B cell (primary cell): ENCODE measurements around the gene PLA2G3. TPM values are rescaled to one million over a fixed set of nuclear protein-coding genes. Genes with fewer than 3 reads are reported as not detected.

Source experiments
- ATAC-seq: fragments of 200-7000 bp; cut with Tn5 transposase; one replicate; pipeline ENCODE4 v1.10.0; 2021; ENCODE audit warnings: low read depth, mild to moderate bottlenecking, moderate number of reproducible peaks, moderate library complexity
- CTCF ChIA-PET: fragments of 350-600 bp; sonication (Branson Sonifier 250); formaldehyde crosslinking; loops from one replicate; lab custom pipeline; 2021; ENCODE audit warnings: antibody characterized with exemption, inconsistent platforms; lab: Charles Lee
- POLR2A ChIA-PET: fragments of 350-600 bp; sonication (Branson Sonifier 250); formaldehyde crosslinking; loops from one replicate; lab custom pipeline; 2021; ENCODE audit warnings: antibody characterized with exemption; lab: Charles Lee
- DNase-seq: peaks from one replicate; pipeline ENCODE4 v3.0.0; 2013
- H2AFZ ChIP-seq: 2 replicates; pipeline ENCODE4 v1.6.1; 2012; ENCODE audit warnings: mild to moderate bottlenecking, low read depth, low read length; ENCODE audit not compliant: insufficient read depth, poor library complexity, severe bottlenecking
- H3K27ac ChIP-seq, 2 donors: 1 replicate in 1 of 2; 2 replicates in 1 of 2; pipeline ENCODE4 v1.5.1; 2012 to 2013; ENCODE audit warnings: low read length in 2 of 2, mild to moderate bottlenecking in 2 of 2, moderate library complexity in 1 of 2
- H3K27me3 ChIP-seq, 4 experiments: fragments of 200-600 bp in 1 of 4; sonication (generic) in 1 of 4; replicated peaks in 1 of 4; 1 replicate in 2 of 4; 2 replicates in 2 of 4; pipeline versions ENCODE4 v1.6.1 to v1.7.0; 2013 to 2016; ENCODE audit warnings: low read length in 3 of 4, mild to moderate bottlenecking in 2 of 4, mixed read lengths in 1 of 4, moderate library complexity in 1 of 4; ENCODE audit not compliant: insufficient read depth in 4 of 4, control insufficient read depth in 3 of 4; ENCODE audit errors: control extremely low read depth in 1 of 4
- H3K36me3 ChIP-seq, 2 experiments: replicated peaks in 1 of 2; 1 replicate in 1 of 2; 2 replicates in 1 of 2; pipeline versions ENCODE4 v1.6.1 to v1.7.1; 2013; ENCODE audit warnings: low read length in 1 of 2; ENCODE audit not compliant: insufficient read depth in 2 of 2, control insufficient read depth in 1 of 2; ENCODE audit errors: control extremely low read depth in 1 of 2, extremely low read depth in 1 of 2
- H3K4me1 ChIP-seq, 2 donors: fragments of 200-600 bp in 1 of 2; sonication (generic) in 1 of 2; 1 replicate in 1 of 2; 2 replicates in 1 of 2; pipeline versions ENCODE4 v1.5.1 to v1.6.1; 2013 to 2017; ENCODE audit warnings: low read length in 2 of 2; ENCODE audit not compliant: control insufficient read depth in 2 of 2, insufficient read depth in 2 of 2
- H3K4me2 ChIP-seq: replicated peaks from 2 replicates; pipeline ENCODE3; 2012; ENCODE audit warnings: mild to moderate bottlenecking, low read depth, low read length; ENCODE audit not compliant: poor library complexity, severe bottlenecking
- H3K4me3 ChIP-seq, 5 experiments: fragments of 200-600 bp in 1 of 5; sonication (generic) in 1 of 5; 1 replicate in 3 of 5; 2 replicates in 2 of 5; pipeline versions ENCODE4 v1.5.1 to v1.7.0; 2011 to 2016; ENCODE audit warnings: low read length in 4 of 5, mild to moderate bottlenecking in 4 of 5, low read depth in 2 of 5, control low read depth in 1 of 5, moderate library complexity in 1 of 5; ENCODE audit not compliant: insufficient read depth in 1 of 5; ENCODE audit errors: control extremely low read depth in 1 of 5, extremely low read depth in 1 of 5
- H3K79me2 ChIP-seq: fragments of 200-600 bp; sonication (generic); one replicate; pipeline ENCODE4 v1.6.0; 2016; ENCODE audit warnings: low read length; ENCODE audit not compliant: control insufficient read depth, insufficient read depth
- H3K9ac ChIP-seq: fragments of 200-600 bp; sonication (generic); 2 replicates; pipeline ENCODE4 v1.6.1; 2017; ENCODE audit warnings: mild to moderate bottlenecking, low read length, moderate library complexity
- H3K9me3 ChIP-seq, 3 donors: one replicate each; pipeline versions ENCODE4 v1.6.1 to v1.7.1; 2013; ENCODE audit warnings: low read length in 2 of 3; ENCODE audit not compliant: control insufficient read depth in 2 of 3, insufficient read depth in 1 of 3; ENCODE audit errors: control extremely low read depth in 1 of 3
- H4K20me1 ChIP-seq: 2 replicates; pipeline ENCODE4 v1.6.0; 2012; ENCODE audit warnings: mild to moderate bottlenecking, low read length; ENCODE audit not compliant: insufficient read depth, control insufficient read depth, poor library complexity, severe bottlenecking
- H3K27ac Mint-ChIP-seq: one replicate; pipeline ENCODE4 v1.8.0; 2021; ENCODE audit warnings: mixed read lengths
- H3K27me3 Mint-ChIP-seq: one replicate; pipeline ENCODE4 v1.8.0; 2021; ENCODE audit warnings: mixed read lengths
- H3K4me1 Mint-ChIP-seq: one replicate; pipeline ENCODE4 v1.8.0; 2021; ENCODE audit warnings: mixed read lengths
- H3K4me3 Mint-ChIP-seq: one replicate; pipeline ENCODE4 v1.8.0; 2021; ENCODE audit warnings: mixed read lengths
- H3K9me3 Mint-ChIP-seq: one replicate; pipeline ENCODE4 v1.8.0; 2022; ENCODE audit warnings: mixed read lengths; ENCODE audit not compliant: insufficient read depth
- EZH2 ChIP-seq: IDR thresholded peaks from 2 replicates; pipeline ENCODE4 v1.6.1; 2012; ENCODE audit warnings: borderline replicate concordance, low read depth, mild to moderate bottlenecking, moderate library complexity, low read length; ENCODE audit not compliant: insufficient read depth, poor library complexity, severe bottlenecking
- WGBS: methylation state at CpG from one replicate; pipeline ENCODE4 v1.1.5; 2013; ENCODE audit warnings: missing lambda C conversion rate; ENCODE audit not compliant: insufficient coverage; 5-methylcytosine and 5-hydroxymethylcytosine counted together
- intact Hi-C: fragments of 100-400 bp; cut with micrococcal nuclease; formaldehyde crosslinking; loops from one replicate; pipeline ENCODE4 v1.10.0; 2022
- polyA plus RNA-seq: library from polyadenylated mRNA; depleted of rRNA; stranded (reverse); fragments of >200 nt; gene quantifications from 2 replicates; pipeline ENCODE4 v1.2.3, GENCODE V29; 2012
- total RNA-seq, 2 donors: library from RNA; stranded (reverse); fragments of 120-200 nt in 1 of 2; gene quantifications; 1 replicate in 1 of 2; 2 replicates in 1 of 2; pipeline versions ENCODE4 v1.2.3 to v1.2.4, GENCODE V29; 2013 to 2022
- TF ChIP-seq, protein P1 (sequence below): fragments of 200-600 bp; IDR thresholded peaks from one replicate; pipeline ENCODE4 v1.8.0; 2022; ENCODE audit warnings: antibody characterized with exemption, mild to moderate bottlenecking

The PLA2G3 gene
- total and polyA plus RNA-seq, 2 donors (not counting 1 experiment from before 2014, with no cell fraction given): not detected

DNA sequence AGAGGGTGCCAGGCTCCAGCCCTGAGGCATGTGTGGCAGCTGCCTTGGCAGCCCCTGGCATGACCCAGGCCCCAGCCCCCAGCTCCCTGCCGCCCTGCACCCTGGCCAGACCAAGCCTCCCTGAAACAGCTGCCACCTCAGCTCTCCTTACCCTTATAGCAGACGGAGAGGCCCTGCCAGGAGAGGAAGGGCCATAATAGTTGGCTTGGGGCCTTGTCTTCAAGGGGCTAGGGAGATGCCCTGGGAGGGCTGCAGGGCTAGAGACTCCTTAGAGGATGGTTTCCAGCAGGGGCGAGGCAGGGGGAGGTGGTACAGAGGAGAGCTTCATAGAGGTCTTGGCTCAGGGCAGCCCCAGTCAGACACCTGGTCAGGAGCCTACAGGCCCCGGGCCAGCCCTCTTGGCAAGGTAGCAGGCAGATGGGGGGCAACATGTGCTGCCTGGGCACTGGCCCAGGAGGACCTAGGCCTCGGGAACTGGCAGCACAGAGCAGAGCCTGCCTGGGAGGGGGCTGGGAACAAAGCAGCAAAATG lies 46.2 kb downstream of the PLA2G3 start:
- ATAC-seq (no peak), DNase-seq (no peak)
- intact Hi-C loops: no loop called here
- no peaks in the 10 kb centered on the region for H3K9me3 ChIP-seq
- Mint-ChIP-seq H3K9me3 (no peaks in the 10 kb centered on the region), H3K27ac (no peak overlapping the region), H3K27me3 (no peaks in the 10 kb centered on the region), H3K4me3 (no peak overlapping the region), H3K4me1 (peaks cover 9% of the 10 kb centered on the region)
- H3K4me1 ChIP-seq: peaks cover 9 to 23% of the 10 kb centered on the region in 2 donors
- no peaks in the 10 kb centered on the region for H4K20me1 ChIP-seq
- H2AFZ ChIP-seq: no peak overlapping the region
- H3K36me3 ChIP-seq: no peaks in the 10 kb centered on the region
- ChIA-PET CTCF (interaction anchor here (1.1 kb wide), 1 partner anchor 9 kb away, joined by 3 read pairs; no protein-coding TSS in a partner anchor), POLR2A (interaction anchor here (1.2 kb wide), 1 partner anchor 13 kb away, joined by 3 read pairs; the partner anchor contains the start of gene SELENOM)
- H3K4me2 ChIP-seq: no peak overlapping the region
- no peaks in the 10 kb centered on the region for H3K27me3 ChIP-seq
- WGBS: 91% methylated on average over 3 of the region's 5 CpGs
- H3K27ac ChIP-seq: no peak overlapping the region
- no peak overlapping the region for H3K9ac ChIP-seq
- no peak for TF ChIP-seq EZH2
- TF ChIP-seq, protein P1, sequence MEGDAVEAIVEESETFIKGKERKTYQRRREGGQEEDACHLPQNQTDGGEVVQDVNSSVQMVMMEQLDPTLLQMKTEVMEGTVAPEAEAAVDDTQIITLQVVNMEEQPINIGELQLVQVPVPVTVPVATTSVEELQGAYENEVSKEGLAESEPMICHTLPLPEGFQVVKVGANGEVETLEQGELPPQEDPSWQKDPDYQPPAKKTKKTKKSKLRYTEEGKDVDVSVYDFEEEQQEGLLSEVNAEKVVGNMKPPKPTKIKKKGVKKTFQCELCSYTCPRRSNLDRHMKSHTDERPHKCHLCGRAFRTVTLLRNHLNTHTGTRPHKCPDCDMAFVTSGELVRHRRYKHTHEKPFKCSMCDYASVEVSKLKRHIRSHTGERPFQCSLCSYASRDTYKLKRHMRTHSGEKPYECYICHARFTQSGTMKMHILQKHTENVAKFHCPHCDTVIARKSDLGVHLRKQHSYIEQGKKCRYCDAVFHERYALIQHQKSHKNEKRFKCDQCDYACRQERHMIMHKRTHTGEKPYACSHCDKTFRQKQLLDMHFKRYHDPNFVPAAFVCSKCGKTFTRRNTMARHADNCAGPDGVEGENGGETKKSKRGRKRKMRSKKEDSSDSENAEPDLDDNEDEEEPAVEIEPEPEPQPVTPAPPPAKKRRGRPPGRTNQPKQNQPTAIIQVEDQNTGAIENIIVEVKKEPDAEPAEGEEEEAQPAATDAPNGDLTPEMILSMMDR: no peak
- no peak overlapping the region for H3K4me3 ChIP-seq
- H3K79me2 ChIP-seq: no peaks in the 10 kb centered on the region

DNA sequence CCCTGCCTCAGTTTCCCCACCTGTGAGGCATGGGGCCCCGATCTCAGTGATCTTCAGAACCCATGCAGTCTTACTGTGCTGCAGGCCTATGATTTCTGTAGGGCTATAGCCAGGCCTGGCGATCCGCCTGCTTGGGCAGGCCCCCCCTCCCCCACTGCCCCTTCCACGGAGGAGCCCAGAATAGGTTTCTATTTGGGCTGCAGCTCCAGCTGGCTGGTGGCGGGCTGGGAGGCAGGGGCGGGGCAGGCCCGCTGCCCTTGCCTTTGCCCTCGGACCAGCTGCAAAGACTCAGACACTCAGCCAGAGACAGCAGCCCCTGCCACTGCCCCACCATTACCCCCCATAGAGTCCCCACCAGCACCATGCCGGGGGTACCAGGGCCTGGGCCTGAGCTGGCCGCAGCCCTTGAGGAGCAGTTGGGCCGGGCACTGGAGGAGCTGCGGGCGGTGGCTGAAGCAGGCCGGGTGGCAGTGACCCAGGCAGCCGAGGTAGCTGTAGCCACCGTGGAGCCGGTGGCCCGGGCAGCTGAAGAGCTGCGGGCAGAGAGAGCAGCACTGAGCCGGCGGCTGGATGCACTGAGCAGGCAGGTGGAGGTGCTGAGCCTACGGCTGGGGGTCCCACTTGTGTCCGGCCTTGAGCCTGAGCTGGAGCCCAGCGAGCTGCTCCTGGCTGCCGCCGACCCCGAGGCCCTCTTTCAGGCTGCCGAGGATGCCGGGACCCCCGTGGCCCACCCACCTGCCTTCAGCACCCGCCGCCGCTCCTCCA lies 47.0 kb downstream of the PLA2G3 start:
- no peak overlapping the region for H3K4me2 ChIP-seq
- ChIA-PET POLR2A (interaction anchor here (1.2 kb wide), 1 partner anchor 14 kb away, joined by 3 read pairs; the partner anchor contains the start of gene SELENOM), CTCF (interaction anchor here (1.1 kb wide), 1 partner anchor 14 kb away, joined by 3 read pairs; the partner anchor contains the start of gene SELENOM)
- H3K36me3 ChIP-seq: no peaks in the 10 kb centered on the region
- H2AFZ ChIP-seq: no peak overlapping the region
- no peaks in the 10 kb centered on the region for H3K79me2 ChIP-seq
- H4K20me1 ChIP-seq: no peaks in the 10 kb centered on the region
- no peak overlapping the region for H3K4me3 ChIP-seq
- Mint-ChIP-seq H3K4me1 (peaks cover 11% of the 10 kb centered on the region), H3K4me3 (no peak overlapping the region), H3K27ac (no peak overlapping the region), H3K9me3 (no peaks in the 10 kb centered on the region), H3K27me3 (no peaks in the 10 kb centered on the region)
- H3K9ac ChIP-seq: no peak overlapping the region
- WGBS: 95% methylated on average over 32 of the region's 33 CpGs
- no peak for DNase-seq
- intact Hi-C loops: no loop called here
- H3K27ac ChIP-seq: no peak overlapping the region
- H3K9me3 ChIP-seq: no peaks in the 10 kb centered on the region
- peaks cover 10 to 27% of the 10 kb centered on the region in 2 donors for H3K4me1 ChIP-seq
- ATAC-seq: no peak
- TF ChIP-seq, protein P1: no peak
- no peak for TF ChIP-seq EZH2
- no peaks in the 10 kb centered on the region for H3K27me3 ChIP-seq
